GM23338 (cell line): ENCODE measurements around the gene TXNL4A.

Experiments used
- CTCF ChIP-seq, 2 experiments: fragments of 200-600 bp in 1 of 2; sonication (generic) in 1 of 2; conservative IDR thresholded peaks; 2 replicates each; pipeline versions ENCODE4 v1.5.1 to v1.6.1; 2016 to 2017; ENCODE audit warnings: antibody characterized with exemption in 2 of 2, low read depth in 2 of 2, mild to moderate bottlenecking in 2 of 2, moderate library complexity in 1 of 2
- EZH2phosphoT487 ChIP-seq: fragments of 200-600 bp; sonication (generic); IDR thresholded peaks from one replicate; pipeline ENCODE4 v1.8.1; 2018; ENCODE audit warnings: antibody characterized with exemption; ENCODE audit not compliant: unreplicated experiment
- POLR2AphosphoS5 ChIP-seq: IDR thresholded peaks from 2 replicates; pipeline ENCODE4 v1.6.1; 2016; ENCODE audit warnings: antibody characterized with exemption, low read depth
- REST ChIP-seq: IDR thresholded peaks from one replicate; pipeline ENCODE4 v1.6.1; 2018; ENCODE audit warnings: antibody characterized with exemption; ENCODE audit not compliant: unreplicated experiment
- ZNF114 ChIP-seq: fragments of 250-450 bp; sonication (Bioruptor Pico); IDR thresholded peaks from 2 replicates; pipeline ENCODE4 v1.5.0; 2020; ENCODE audit warnings: mild to moderate bottlenecking, moderate library complexity

- no peak for TF ChIP-seq CTCF (conservative IDR thresholded peaks at IDR 0.05; ENCODE audit: low read depth in 2 of 2)
- no peak for TF ChIP-seq ZNF114 (CRISPR knock-in tag)
- no peak for TF ChIP-seq REST
- no peak for TF ChIP-seq POLR2AphosphoS5
- no peak for TF ChIP-seq EZH2phosphoT487
Observed at GRCh38 chr18:79945118-79946042, 43.0 kb downstream of the TXNL4A start.
